ENCODE results near the gene ENTPD2. TPM values are rescaled to one million over a fixed set of nuclear protein-coding genes. Genes with fewer than 3 reads are reported as not detected.
A peak's percentile ranks its signal among the peaks of the same experiment; 100 is the strongest.

The ENTPD2 gene
- total RNA-seq (2014; rRNA removed; shearing (Covaris generic); ENCODE audit: low replicate concordance): not detected in 2 replicates

DNA sequence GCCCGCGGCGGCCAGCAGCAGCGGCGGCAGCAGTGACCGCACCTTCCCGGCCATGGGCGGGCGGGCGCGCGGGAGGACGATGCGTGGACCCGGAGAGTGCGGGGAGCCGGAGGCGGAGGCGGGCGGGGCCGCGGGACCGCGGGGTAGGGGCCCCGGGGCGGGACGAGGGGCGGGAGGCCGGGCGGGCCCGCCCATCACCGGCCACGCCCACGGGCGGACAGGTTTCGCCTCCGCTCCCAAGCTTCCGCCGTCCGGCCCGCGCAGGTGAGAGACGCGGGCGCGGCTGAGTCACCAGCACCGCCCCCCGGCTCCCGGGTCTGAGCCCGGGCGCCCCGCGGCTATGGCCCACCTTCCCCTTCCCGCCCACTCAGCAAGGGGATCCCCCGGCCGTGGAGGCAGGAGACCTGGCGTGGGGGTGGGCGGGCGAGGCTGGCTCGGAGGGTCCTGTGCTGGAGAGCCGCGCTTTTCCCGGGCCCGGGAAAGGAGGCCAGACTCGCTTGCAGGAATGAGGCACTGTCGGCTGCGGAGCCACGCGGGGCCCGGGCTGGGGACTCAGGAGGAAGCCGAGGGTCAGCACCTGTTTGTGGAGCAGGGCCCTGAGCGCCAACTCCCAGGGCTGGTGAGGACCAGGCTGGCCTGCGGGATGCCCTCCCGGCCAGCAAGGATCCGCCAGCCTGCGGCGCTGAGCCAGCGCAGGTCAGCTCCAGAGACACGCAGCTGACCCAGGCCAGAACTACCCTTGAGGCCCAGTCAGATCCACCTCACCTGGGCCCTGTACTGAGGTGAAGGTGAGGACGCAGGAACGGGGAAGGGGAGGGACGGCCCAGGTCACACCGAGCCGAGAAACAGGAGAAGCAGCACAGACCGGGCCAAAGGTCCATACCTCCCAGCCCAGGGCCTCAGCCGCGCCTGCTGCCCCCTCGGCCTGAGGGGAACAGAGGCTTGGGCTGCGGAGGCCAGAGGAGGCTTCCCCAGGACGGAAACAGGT is at the start of gene ENTPD2:
Gene ENTPD2, minus strand, starts transcription at position 118 of the 988 bp plus-strand sequence. Its CDS starts 64 bp downstream, at position 54.
- Histone ChIP-seq H3K27me3 (no peaks in the 10 kb centered on the region; the same call in 1 of the 2 replicates), H3K4me3 (no peak within 1 kb of the TSS), H3K9me3 (no peaks in the 10 kb centered on the region), H3K36me3 (no peaks in the 10 kb centered on the region)
- DNase-seq: no peak

DNA sequence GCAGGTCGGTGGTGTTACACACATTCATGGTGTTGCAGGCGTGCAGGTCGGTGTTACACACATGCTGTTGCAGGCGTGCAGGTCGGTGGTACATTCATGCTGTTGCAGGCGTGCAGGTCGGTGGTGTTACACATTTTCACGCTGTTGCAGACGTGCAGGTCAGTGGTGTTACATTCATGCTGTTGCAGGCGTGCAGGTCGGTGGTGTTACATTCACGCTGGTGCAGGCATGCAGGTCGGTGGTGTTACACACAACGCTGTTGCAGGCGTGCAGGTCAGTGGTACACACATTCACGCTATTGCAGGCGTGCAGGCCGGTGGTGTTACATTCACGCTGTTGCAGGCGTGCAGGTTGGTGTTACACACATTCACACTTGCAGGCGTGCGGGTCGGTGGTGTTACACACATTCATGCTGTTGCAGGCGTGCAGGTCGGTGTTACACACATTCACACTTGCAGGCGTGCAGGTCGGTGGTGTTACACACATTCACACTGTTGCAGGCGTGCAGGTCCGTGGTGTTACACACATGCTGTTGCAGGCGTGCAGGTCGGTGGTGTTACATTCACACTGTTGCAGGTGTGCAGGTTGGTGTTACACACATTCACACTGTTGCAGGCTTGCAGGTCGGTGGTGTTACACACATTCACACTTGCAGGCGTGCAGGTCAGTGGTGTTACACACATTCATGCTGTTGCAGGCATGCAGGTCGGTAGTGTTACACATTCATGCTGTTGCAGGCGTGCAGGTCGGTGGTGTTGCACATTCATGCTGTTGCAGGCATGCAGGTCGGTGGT is 49.5 kb upstream of the ENTPD2 start:
- H3K36me3 ChIP-seq: peaks cover 24% of the 10 kb centered on the region
- H3K9me3 ChIP-seq: no peaks in the 10 kb centered on the region
- H3K4me3 ChIP-seq: no peak overlapping the region
- no peaks in the 10 kb centered on the region for H3K27me3 ChIP-seq
- no peak for DNase-seq

DNA sequence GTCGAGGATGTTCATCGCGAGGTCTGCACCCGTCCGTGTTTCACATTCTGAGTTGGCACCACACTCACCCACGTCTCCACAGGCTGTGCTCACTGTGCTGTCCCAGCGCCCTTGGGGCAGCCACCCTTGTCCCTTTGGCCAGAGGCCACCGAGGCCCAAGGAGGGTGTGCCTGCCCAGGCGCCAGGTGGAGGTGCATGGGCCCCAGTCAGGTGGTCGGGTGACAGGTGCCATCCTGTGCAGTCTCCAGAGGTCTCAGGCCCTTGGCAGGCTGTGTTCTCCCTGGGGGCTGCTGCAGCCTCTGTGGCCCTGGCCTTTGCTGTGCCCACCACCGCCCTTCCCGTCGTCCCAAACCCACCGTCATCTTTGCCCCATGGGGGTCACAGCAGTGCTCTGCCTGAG is 45.4 kb upstream of the ENTPD2 start:
- H3K9me3 ChIP-seq: no peaks in the 10 kb centered on the region
- no peak for DNase-seq
- no peaks in the 10 kb centered on the region for H3K27me3 ChIP-seq
- no peak overlapping the region for H3K4me3 ChIP-seq
- peaks cover 33% of the 10 kb centered on the region for H3K36me3 ChIP-seq

DNA sequence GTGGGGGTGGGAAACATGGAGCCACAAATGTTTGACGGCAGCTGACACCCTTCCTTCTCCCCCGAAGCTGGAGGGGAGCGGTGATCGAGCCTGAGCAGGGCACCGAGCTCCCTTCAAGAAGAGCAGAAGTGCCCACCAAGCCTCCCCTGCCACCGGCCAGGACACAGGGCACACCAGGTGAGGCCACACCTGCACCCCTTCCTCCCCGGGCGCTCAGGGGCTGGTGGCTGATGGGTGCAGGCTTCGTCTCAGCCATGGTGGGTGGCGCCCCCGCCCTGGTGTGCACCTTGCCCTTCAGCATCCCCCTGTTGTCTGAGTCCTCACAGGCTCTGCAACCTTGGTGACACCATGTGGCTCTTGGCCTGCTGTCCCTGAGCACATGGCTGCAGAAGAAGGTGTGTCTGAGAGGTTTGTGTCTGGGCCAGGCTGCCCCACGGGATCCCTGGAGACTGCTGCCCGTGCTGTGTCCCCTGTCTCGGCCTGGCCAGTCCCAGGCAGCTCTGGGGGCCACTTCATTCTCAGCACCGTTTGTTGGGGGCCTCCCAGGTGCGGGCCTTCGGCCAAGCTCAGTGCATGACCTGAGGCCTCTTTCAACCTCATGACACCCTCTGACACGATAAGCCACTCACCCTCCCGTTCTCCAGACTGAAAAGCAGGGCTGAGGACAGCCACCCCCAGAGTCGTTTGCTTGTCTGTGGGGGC is 44.1 kb upstream of the ENTPD2 start:
- Histone ChIP-seq H3K4me3 (no peak overlapping the region), H3K27me3 (no peaks in the 10 kb centered on the region), H3K36me3 (peaks cover 36% of the 10 kb centered on the region), H3K9me3 (no peaks in the 10 kb centered on the region)
- DNase-seq: no peak

DNA sequence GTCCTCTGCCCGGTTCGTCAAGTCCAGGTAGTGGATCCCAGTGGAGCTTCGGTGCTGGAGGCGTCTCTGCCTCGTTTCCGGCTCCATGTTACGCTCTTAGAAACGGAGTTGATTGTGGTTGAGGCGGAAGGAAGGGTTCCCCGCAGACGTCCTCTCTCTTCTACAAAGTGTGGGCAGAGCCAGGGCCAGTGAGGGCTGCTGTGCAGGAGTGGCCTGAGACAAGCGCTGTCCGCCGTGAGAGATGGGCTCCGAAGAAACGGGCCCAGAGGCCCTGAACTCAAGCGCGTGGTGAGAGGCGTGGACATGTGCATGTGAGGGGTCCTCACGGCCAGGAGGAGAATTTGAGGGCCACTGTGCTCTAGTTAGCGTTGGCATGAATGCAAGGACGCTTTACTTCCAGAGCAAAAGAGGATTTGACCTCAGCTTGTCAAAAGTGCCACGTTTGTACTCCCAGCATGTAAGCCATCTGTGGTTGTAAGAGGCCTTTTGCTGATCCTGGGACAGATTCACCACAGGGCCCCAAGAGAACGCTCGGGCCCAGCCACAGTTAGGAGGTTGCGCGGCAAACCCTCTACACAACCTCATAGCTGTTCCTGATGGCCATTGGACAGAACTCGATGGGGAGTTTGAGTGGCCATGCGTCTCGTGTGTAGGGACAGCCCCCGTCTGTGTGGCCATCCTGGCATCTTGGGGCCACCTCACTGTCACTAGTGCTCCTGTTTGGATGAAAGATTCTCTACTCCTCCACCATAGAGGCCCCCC is 43.1 kb upstream of the ENTPD2 start:
- H3K9me3 ChIP-seq: no peaks in the 10 kb centered on the region
- no peak overlapping the region for H3K4me3 ChIP-seq
- peaks cover 38% of the 10 kb centered on the region for H3K36me3 ChIP-seq
- no peaks in the 10 kb centered on the region for H3K27me3 ChIP-seq
- no peak for DNase-seq

DNA sequence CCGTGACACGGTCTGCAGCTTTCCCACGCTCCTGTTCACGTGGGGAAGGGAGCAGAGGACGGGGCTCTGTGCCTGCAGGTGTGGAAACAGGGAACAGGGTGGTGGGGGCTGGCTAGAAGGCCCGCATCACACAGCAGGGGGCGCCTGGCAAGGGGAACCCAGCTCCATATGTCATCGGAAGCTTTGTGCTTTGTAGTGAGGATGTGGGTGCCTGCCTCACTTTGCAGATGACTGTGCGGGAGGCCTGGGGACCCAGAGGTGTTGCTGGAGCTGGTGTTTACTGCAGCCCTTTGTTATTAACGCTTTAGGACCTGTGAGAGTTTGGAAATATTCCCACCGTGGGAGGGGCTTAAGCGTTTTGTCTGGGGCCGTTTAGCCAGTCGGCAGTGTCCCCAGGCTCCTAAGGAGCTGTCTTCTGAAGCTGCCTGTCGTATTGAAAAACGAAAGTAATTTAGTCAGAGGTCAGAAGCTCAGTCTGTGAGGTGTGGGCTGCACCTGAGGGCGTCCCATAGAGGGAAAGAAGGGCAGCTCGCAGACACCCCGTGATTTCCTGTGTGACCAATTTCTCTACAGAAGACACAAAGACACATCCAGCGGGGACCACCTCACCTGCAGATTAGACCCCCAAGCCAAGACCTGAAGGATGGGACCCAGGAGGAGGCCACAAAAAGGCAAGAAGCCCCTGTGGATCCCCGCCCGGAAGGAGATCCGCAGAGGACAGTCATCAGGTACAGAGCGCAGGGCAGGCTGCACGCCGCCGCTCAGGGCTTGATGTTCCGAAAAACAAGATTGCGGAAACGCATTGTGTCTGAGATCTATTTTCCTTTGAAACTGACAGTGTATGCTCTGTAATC is 42.0 kb upstream of the ENTPD2 start:
- no peaks in the 10 kb centered on the region for H3K9me3 ChIP-seq
- H3K36me3 ChIP-seq: peaks cover 31% of the 10 kb centered on the region
- DNase-seq: no peak
- H3K27me3 ChIP-seq: no peaks in the 10 kb centered on the region
- no peak overlapping the region for H3K4me3 ChIP-seq

DNA sequence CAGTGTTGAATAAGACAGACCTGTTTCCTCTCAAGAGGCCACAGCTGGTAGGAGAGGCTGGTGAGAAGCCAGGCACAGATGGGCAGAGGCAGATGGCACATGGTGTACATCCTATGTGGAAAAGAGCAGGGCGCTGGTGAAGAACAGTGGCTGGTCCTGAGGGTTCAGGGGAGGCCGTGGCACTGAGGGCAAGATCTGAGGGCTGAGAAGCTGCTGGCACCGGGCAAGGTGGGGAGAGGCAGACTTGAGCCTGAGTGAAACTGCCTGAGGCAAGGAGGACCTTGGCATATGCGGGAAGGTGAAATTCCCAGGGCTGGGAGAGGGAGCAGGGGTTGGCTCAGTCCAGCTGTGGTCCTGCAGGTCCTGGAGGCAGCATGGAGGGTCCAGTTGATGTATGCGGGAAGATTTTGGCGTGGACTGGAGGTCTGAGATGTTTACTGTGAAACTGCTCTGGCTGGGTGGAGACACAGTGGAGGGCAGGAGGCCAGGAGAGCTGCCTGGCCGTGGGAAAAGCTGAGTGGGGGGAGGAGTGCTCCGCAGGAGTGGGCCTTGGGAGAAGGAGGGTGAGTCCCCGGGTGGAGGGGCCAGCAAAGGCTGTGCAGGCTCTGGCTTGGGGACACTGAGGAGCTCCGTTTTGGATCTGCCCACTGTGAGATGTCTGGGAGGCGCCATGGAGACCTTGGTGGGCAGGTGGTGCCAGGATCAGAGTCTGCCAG is 35.5 kb upstream of the ENTPD2 start:
- DNase-seq: no peak
- Histone ChIP-seq H3K4me3 (no peak overlapping the region), H3K36me3 (peaks cover 11% of the 10 kb centered on the region), H3K27me3 (no peaks in the 10 kb centered on the region), H3K9me3 (no peaks in the 10 kb centered on the region)

DNA sequence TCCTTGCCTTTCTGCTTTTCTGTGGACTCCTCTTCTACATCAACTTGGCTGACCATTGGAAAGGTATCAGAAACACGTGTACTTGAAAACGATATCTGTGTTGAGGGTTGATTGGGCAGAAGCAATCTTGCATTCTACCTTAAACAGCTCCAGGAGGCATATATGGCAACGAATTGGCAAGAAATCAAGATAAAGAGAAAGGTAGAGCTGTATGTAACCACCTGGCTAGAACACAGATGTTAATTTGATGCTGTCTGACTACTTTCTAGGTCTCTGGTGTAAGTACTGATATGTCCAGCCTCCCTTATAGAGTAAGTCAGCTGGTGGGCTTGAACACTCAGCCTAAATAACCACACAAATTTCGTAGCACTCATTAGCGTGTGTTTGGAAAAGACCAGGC is 34.3 kb upstream of the ENTPD2 start:
- Histone ChIP-seq H3K9me3 (no peaks in the 10 kb centered on the region), H3K36me3 (peaks cover 17% of the 10 kb centered on the region), H3K27me3 (no peaks in the 10 kb centered on the region), H3K4me3 (peak overlapping the region; percentile 62)
- DNase-seq: no peak

DNA sequence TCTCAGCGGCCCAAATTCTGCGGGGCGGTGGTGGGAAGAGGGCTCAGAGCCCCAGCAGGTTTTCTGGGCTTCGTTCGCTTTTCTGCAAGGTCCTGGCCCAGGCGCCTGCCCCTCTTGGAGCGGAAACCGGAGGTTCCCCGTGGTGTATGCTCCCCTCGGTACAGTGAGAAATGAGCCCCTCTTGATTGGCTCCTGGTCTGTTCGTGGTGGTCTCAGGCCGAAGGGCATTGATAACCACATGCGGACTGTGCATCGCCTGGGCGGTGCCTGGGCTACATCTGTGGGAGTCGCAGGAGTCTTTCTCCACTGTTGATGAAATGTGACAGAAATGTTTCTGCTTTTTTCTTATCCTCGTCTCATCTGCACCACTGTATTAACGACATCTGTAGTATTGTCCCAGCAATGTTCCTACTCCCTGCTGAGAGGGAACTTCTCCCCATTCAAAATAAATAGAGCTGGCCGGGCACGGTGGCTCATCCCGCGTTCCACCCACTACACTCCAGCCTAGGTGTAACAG is 33.6 kb upstream of the ENTPD2 start:
- peaks cover 20% of the 10 kb centered on the region for H3K36me3 ChIP-seq
- no peaks in the 10 kb centered on the region for H3K9me3 ChIP-seq
- no peaks in the 10 kb centered on the region for H3K27me3 ChIP-seq
- H3K4me3 ChIP-seq: peak overlapping the region; percentile 62
- DNase-seq: no peak

DNA sequence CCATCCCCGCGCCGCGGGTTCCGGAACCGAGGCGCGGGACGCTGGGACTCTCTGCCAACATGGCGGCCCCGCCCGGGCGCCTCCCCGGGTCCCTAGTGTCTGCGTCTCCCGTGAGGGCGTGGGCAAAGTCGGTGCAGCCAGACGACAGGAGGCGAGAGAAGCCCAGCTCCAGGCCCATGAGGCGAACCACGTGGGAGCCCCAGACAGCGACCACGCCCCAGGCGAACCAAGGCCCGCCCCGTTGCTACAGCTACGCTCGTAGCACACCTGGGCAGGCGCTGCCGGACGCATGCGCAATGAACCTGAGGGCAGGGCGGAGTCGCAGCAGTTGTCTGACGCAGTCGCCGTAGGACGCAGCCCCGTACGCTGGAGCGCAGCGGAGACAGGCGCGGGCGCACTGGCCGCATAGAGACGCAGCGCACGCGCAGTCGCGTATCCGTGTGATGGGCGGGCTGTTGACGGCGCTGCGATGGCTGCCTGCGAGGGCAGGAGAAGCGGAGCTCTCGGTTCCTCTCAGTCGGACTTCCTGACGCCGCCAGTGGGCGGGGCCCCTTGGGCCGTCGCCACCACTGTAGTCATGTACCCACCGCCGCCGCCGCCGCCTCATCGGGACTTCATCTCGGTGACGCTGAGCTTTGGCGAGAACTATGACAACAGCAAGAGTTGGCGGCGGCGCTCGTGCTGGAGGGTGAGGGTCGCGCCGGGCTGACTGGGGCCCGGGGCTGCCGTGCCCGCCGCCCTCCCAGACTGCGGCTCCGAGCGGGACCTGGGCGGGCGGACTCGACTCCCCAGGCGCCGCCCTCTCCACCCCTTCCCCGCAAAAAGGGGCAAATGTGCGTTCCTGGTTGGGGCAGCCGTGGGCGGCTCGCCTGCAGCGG is 32.9 kb upstream of the ENTPD2 start, which contains the start of gene MAN1B1:
Gene MAN1B1, plus strand, starts transcription at position 455 of the 878 bp plus-strand sequence. Its CDS starts 15 bp downstream, at position 470.
- Histone ChIP-seq H3K27me3 (no peaks in the 10 kb centered on the region), H3K36me3 (peaks cover 21% of the 10 kb centered on the region), H3K4me3 (peak within 1 kb of the TSS; percentile 62), H3K9me3 (no peaks in the 10 kb centered on the region)
- DNase-seq: peak; percentile 99

DNA sequence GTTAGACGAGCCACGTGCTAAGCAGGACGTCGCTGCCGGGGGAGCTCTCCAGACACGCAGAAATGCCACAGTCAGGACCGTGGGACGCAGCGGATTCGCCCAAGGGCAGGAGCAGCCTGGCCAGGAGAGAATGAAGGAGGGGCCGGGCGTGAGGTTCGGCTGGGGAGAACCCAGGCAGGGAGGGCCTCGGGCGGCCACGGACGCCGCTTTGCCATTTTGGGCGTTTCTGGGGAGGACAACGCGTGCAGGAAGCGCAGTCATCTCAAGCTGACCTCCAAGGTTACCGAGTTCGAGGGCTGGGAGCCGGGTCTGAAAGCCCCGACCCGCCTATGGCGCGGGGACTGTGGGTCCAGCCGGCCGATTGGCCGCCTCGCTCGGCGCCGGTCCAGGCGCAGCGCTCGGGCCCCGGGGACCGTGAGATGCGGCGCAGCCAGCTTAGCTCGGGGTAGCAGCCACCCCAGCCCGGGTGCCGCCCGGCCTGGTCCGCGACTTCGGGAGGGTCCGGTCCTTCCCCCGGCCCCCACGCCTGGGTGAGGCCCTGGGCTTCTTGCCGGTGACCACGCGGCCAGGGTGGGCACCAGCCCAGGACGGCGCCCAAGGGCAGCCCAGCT is 32.2 kb upstream of the ENTPD2 start:
- Histone ChIP-seq H3K9me3 (no peaks in the 10 kb centered on the region), H3K4me3 (peak overlapping the region; percentile 62), H3K27me3 (no peaks in the 10 kb centered on the region), H3K36me3 (peaks cover 26% of the 10 kb centered on the region)
- DNase-seq: peak; percentile 63

DNA sequence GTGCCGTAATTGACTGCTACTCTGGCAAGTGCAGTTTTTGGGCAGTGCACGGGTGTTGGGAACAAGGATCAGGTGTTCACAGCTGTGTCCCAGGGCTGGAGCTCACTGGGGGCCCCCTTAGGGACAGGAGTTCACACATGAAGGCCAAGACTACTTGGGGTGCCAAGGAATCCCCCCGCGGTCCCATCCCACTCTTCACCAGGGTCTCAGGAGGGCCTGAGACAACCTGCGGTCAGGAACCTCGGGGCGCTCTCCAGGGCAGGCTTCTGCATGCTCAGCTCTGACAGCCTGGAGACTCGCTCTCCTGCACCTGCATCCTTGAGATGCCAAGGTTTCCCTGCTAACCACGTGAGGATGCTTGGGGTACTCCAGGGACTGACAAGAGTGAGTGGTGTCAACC is 30.7 kb upstream of the ENTPD2 start:
- Histone ChIP-seq H3K9me3 (no peaks in the 10 kb centered on the region), H3K36me3 (peaks cover 34% of the 10 kb centered on the region), H3K4me3 (no peak overlapping the region), H3K27me3 (no peaks in the 10 kb centered on the region)
- no peak for DNase-seq

DNA sequence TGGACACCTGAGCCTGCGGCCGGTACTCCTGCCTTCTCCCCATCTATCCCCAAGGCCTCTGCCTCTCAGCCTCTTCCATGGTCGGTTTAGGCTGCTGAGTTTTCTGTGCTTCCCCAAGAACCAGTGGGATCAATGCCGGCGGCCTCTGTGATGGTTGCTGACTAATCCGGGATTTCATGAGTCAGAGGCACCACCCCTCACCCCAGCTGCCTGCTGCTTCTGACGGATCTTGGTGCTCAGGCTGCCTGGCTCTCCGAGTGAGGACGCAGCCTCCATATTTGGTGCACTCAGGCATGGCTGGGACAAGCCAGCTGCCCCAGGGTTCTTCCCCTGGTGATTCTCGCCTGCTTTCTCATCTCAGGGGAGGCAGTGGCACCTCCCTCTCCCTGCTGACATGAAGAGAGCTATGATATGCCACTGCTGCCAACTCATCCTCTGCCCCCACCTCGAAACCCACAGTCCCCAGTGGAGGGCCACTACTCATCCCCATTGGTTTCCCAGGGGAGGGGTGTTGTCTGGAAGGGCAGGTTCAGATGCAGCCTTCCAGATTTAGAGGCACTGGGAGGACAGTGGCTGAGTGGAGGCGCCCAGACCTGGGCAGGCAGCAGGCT is 29.6 kb upstream of the ENTPD2 start:
- H3K4me3 ChIP-seq: no peak overlapping the region
- H3K36me3 ChIP-seq: peaks cover 42% of the 10 kb centered on the region
- peak; percentile 94 for DNase-seq
- no peaks in the 10 kb centered on the region for H3K9me3 ChIP-seq
- H3K27me3 ChIP-seq: no peaks in the 10 kb centered on the region

Data from MG63 (cell line).